Calu3 (cell line): ENCODE data around the gene BCL7B. TPM values are rescaled to one million over a fixed set of nuclear protein-coding genes. Genes with fewer than 3 reads are reported as not detected.
"Not testable (repeated sequence)": the region's sequence is repeated elsewhere in the genome, so short reads cannot be mapped to it uniquely, and the experiment has no call there.

Experiments
- BruUV-seq: library from RNA; stranded (reverse); fragments of 400-500 nt; replicated peaks from 2 replicates; lab custom pipeline; 2021; lab: Mats Ljungman, UMichigan
- CTCF ChIA-PET: fragments of 300-600 bp; sonication (Branson Sonifier 250); formaldehyde crosslinking; loops from one replicate; lab custom pipeline; 2022; ENCODE audit warnings: antibody characterized with exemption; lab: Charles Lee
- DNase-seq: peaks from one replicate; pipeline ENCODE4 v3.0.0; 2022
- H3K27ac Mint-ChIP-seq: one replicate; pipeline ENCODE4 v1.8.0; 2022; ENCODE audit warnings: mixed read lengths; ENCODE audit not compliant: unreplicated experiment
- H3K27me3 Mint-ChIP-seq: one replicate; pipeline ENCODE4 v1.8.0; 2022; ENCODE audit warnings: mixed read lengths; ENCODE audit not compliant: unreplicated experiment
- H3K36me3 Mint-ChIP-seq: one replicate; pipeline ENCODE4 v1.8.0; 2022; ENCODE audit warnings: mild to moderate bottlenecking, moderate library complexity, mixed read lengths; ENCODE audit not compliant: insufficient read depth, unreplicated experiment
- H3K4me1 Mint-ChIP-seq: one replicate; pipeline ENCODE4 v1.8.0; 2022; ENCODE audit warnings: mild to moderate bottlenecking, low read depth, mixed read lengths; ENCODE audit not compliant: unreplicated experiment
- H3K4me3 Mint-ChIP-seq: one replicate; pipeline ENCODE4 v1.8.0; 2022; ENCODE audit warnings: mild to moderate bottlenecking, low read depth, moderate library complexity, mixed read lengths; ENCODE audit not compliant: unreplicated experiment
- H3K9me3 Mint-ChIP-seq: one replicate; pipeline ENCODE4 v1.8.0; 2022; ENCODE audit warnings: low read depth, mixed read lengths; ENCODE audit not compliant: unreplicated experiment
- CTCF ChIP-seq: fragments of 200-600 bp; IDR thresholded peaks from one replicate; pipeline ENCODE4 v1.8.0; 2022; ENCODE audit warnings: antibody characterized with exemption; ENCODE audit not compliant: unreplicated experiment
- intact Hi-C: fragments of 100-400 bp; cut with micrococcal nuclease; formaldehyde crosslinking; loops from one replicate; pipeline ENCODE4 v1.10.0; 2022; ENCODE audit not compliant: unreplicated experiment
- total RNA-seq: library from RNA; stranded (reverse); gene quantifications from 2 replicates; pipeline ENCODE4 v1.2.3, GENCODE V29; 2022

The BCL7B gene
- total RNA-seq, 1 experiment from 2014 or later: 37.8 TPM

GRCh38 chr7:73526896-73527821 is 30.3 kb downstream of the BCL7B start:
- H3K9me3 Mint-ChIP-seq: no peaks in the 10 kb centered on the region
- no peak for TF ChIP-seq CTCF
- no TSS peak for BruUV-seq
- intact Hi-C loops: no loop called here
- DNase-seq: no peak
- H3K4me1 Mint-ChIP-seq: no peaks in the 10 kb centered on the region
- H3K36me3 Mint-ChIP-seq: peaks cover 7% of the 10 kb centered on the region
- no peak overlapping the region for H3K27ac Mint-ChIP-seq
- no peaks in the 10 kb centered on the region for H3K27me3 Mint-ChIP-seq
- H3K4me3 Mint-ChIP-seq: no peak overlapping the region
- CTCF ChIA-PET: interaction anchor here (0.7 kb wide), 1 partner anchor 11 kb away, joined by 4 read pairs; no protein-coding TSS in a partner anchor

GRCh38 chr7:73526158-73526494 is 31.4 kb downstream of the BCL7B start:
- H3K4me1 Mint-ChIP-seq, CTCF ChIA-PET, intact Hi-C loops, H3K27ac Mint-ChIP-seq, H3K9me3 Mint-ChIP-seq, DNase-seq, BruUV-seq, H3K4me3 Mint-ChIP-seq, H3K27me3 Mint-ChIP-seq: not testable (repeated sequence)
- peaks cover 17% of the 10 kb centered on the region for H3K36me3 Mint-ChIP-seq

GRCh38 chr7:73522105-73522872 is 35.2 kb downstream of the BCL7B start, which contains the start of gene BAZ1B:
Gene BAZ1B (minus strand): TSS chr7:73522293. CDS start chr7:73521933, 360 bp downstream.
- Mint-ChIP-seq H3K9me3 (no peaks in the 10 kb centered on the region), H3K4me1 (peaks cover 8% of the 10 kb centered on the region), H3K27ac (peak within 1 kb of the TSS; percentile 97), H3K4me3 (peak within 1 kb of the TSS; percentile 96), H3K36me3 (peaks cover 32% of the 10 kb centered on the region), H3K27me3 (no peaks in the 10 kb centered on the region)
- DNase-seq: peak; percentile 92
- intact Hi-C loops: no loop called here
- TF ChIP-seq CTCF: no peak
- BruUV-seq: TSS peak; percentile 81
- CTCF ChIA-PET: interaction anchor here (0.6 kb wide), 1 partner anchor 212 kb away, joined by 4 read pairs; no protein-coding TSS in a partner anchor

GRCh38 chr7:73521636-73522104 is 35.8 kb downstream of the BCL7B start:
- intact Hi-C loops: no loop called here
- no peak for TF ChIP-seq CTCF

More at GRCh38 chr7:73521636-73522104, 35.8 kb downstream of the BCL7B start:
- H3K4me1 Mint-ChIP-seq: peaks cover 8% of the 10 kb centered on the region
- peak overlapping the region; percentile 97 for H3K27ac Mint-ChIP-seq
- no peaks in the 10 kb centered on the region for H3K27me3 Mint-ChIP-seq
- BruUV-seq: no TSS peak
- H3K4me3 Mint-ChIP-seq: peak overlapping the region; percentile 96
- H3K36me3 Mint-ChIP-seq: peaks cover 32% of the 10 kb centered on the region
- H3K9me3 Mint-ChIP-seq: no peaks in the 10 kb centered on the region
- CTCF ChIA-PET: no interaction called here
- DNase-seq: peak; percentile 36
